Heart right ventricle (tissue), 16 donors: Measurements from ENCODE around the gene FDXACB1. TPM values are rescaled to one million over a fixed set of nuclear protein-coding genes. Genes with fewer than 3 reads are reported as not detected.

Experiments
- ATAC-seq, 8 donors: fragments of 200-7000 bp; cut with Tn5 transposase; one replicate each; pipeline ENCODE4 v1.9.1; 2020; ENCODE audit warnings: mild to moderate bottlenecking in 8 of 8, moderate library complexity in 8 of 8, moderate number of reproducible peaks in 1 of 8
- DNase-seq, 2 donors: peaks; one replicate each; pipeline ENCODE4 v3.0.0-alpha.2; 2020
- H3K27ac ChIP-seq, 10 donors: fragments of 200-600 bp; sonication (generic) in 2 of 10; one replicate each; pipeline versions ENCODE4 v1.5.0 to v1.8.0; 2020 to 2022; ENCODE audit warnings: mild to moderate bottlenecking in 3 of 10
- H3K27me3 ChIP-seq, 7 donors: fragments of 200-600 bp; one replicate each; pipeline ENCODE4 v1.8.0; 2021 to 2022; ENCODE audit warnings: mild to moderate bottlenecking in 2 of 7
- H3K36me3 ChIP-seq, 9 donors: fragments of 200-600 bp; sonication (generic) in 1 of 9; one replicate each; pipeline versions ENCODE4 v1.5.0 to v1.8.0; 2020 to 2022; ENCODE audit warnings: mild to moderate bottlenecking in 2 of 9
- H3K4me1 ChIP-seq, 9 donors: fragments of 200-600 bp; sonication (generic) in 1 of 9; one replicate each; pipeline versions ENCODE4 v1.5.0 to v1.8.0; 2020 to 2022; ENCODE audit warnings: mild to moderate bottlenecking in 4 of 9
- H3K4me3 ChIP-seq, 10 donors: fragments of 200-600 bp; sonication (generic) in 2 of 10; one replicate each; pipeline versions ENCODE4 v1.5.0 to v1.8.0; 2020 to 2022; ENCODE audit warnings: mild to moderate bottlenecking in 7 of 10, moderate library complexity in 2 of 10
- H3K9me3 ChIP-seq, 11 donors: fragments of 200-600 bp in 10 of 11; sonication (generic) in 2 of 11; one replicate each; pipeline versions ENCODE4 v1.5.0 to v1.8.0; 2013 to 2022; ENCODE audit warnings: mild to moderate bottlenecking in 2 of 11, control low read depth in 1 of 11, moderate library complexity in 1 of 11
- CTCF ChIP-seq, 9 donors: fragments of 200-600 bp; sonication (generic) in 2 of 9; IDR thresholded peaks; one replicate each; pipeline versions ENCODE4 v1.5.0 to v1.8.0; 2021 to 2022; ENCODE audit warnings: antibody characterized with exemption in 9 of 9, mild to moderate bottlenecking in 5 of 9, moderate library complexity in 1 of 9
- whole genome bisulfite sequencing, 2 donors: extraction: QIAGEN DNeasy Blood & Tissue Kit; methylation state at CpG; one replicate each; pipeline ENCODE4 v1.1.7; 2013; ENCODE audit warnings: inconsistent platforms in 1 of 2; 5-methylcytosine and 5-hydroxymethylcytosine counted together
- intact Hi-C, 10 donors: fragments of 100-400 bp; cut with DNase I; formaldehyde crosslinking; loops; one replicate each; pipeline versions ENCODE4 v1.11.1 to v1.14.2; 2022
- long read RNA-seq, 3 donors: library from polyadenylated mRNA; unstranded; transcript quantifications; one replicate each; pipeline ENCODE4 v2.0.0, GENCODE V29; 2020 to 2021
- polyA plus RNA-seq, 2 donors: library from polyadenylated mRNA; stranded (reverse); fragments of 200-250 nt; gene quantifications; one replicate each; pipeline ENCODE4 v1.2.3, GENCODE V29; 2013
- total RNA-seq, 10 donors: library from RNA; stranded (reverse); fragmentation: NEBNext Ultra II Directional in 3 of 10; extraction: Animal tissue kit (Norgen Biotek cat#: 25700) in 3 of 10; gene quantifications; one replicate each; pipeline versions ENCODE4 v1.2.1 to v1.2.4, GENCODE V29; 2021 to 2023
- donor health status: Arrhythmogenic right ventricular cardiomyopathy.
- donor health status: ischemic (EF 13 %, LVEDD 7.1; RV severe dilation, severe dysfunction).
- donor health status: healthy with polysubstance abuse.
- donor health status: DM: no; HTN: yes; CAD: no.
- donor health status: DM: no; HTN: no; CAD: no.
- donor health status: ischemic (EF 25% LVEDD 6.9; RV normal size, moderate dysfunction).
- donor health status: ischemic (EF 25% LVEDD 5.7; RV mildly dilated, moderate dysfunction).
- donor health status: healthy.
- donor health status: DM: yes; HTN: yes; CAD: no.
- donor health status: Ischemic cardiomyopathy.
- donor health status: ischemic (EF 35%, LVEDD 5.7; RV mildly dilated, moderate dysfunction).
- donor health status: nonischemic (EF 11% LVEDD 7.7; RV severe dilation, severe dysfunction).
- donor health status: DM: yes; HTN: yes; CAD: no.
- donor health status: PGD.
- donor health status: ischemic (EF 29% LVEDD 5.4; RV normal size, mild dysfunction).
- donor health status: nonischemic (EF 23%, LVEDD 6.1; RV moderate dilation, normal function).

Gene FDXACB1, protein sequence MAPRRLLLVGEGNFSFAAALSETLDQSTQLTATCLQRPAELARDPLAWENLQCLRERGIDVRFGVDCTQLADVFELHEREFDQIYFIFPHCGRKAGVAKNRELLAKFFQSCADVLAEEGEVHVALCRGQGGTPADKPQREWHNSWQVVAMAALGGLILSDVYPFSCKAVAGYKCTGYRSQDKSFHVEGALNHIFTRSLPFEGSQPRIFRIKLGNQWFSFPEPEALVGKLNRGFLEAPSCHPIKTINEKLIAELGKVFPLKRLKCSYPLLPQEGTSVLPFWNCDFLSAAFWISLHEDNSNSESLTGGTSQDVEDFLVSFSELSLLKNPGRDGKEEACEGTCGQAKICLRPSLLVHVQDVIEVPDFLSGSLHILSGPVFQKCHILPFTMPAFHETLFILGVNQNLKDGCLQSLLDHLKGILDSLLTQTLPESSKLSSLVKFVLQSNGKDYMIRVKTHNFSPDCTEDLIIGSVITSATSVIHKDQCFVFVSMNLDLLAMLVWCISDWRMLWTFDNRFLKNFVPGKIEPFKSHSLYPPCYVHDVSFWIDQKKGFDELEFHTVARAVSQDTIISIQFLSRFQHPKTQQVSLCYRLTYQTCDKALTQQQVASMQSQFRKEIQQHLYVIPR
- total RNA-seq (1 to 10 TPM; 1.1 to 2.0 (median 1.5) TPM), polyA plus RNA-seq (1 to 10 TPM in 1 of 2 donors, under 1 TPM in 1; 0.86 to 1.3 TPM)
- long read RNA-seq, donor 1, partial matches to known transcripts = 0 of 2 reads
- long read RNA-seq, donor 1, other reads (novel, unspliced or antisense) = 1 of 2 reads
- long read RNA-seq, donor 2, partial matches to known transcripts = 0 of 4 reads
- long read RNA-seq, donor 2, other reads (novel, unspliced or antisense) = 0 of 4 reads
- long read RNA-seq, donor 3, partial matches to known transcripts = 2 of 7 reads
- long read RNA-seq, donor 3, other reads (novel, unspliced or antisense) = 1 of 7 reads

- ATAC-seq (peak; percentile 94 to 98 (median 96)), DNase-seq (peak; percentile 93 to 98)
- intact Hi-C loops = loop anchor here (1.0 to 10.0 kb wide), 15 partner anchors 33 to 208 kb away; partner anchors contain the start of genes CRYAB (in 4 of the 10), HSPB2 (in 4 of the 10), SDHD (in 3 of the 10) and TIMM8B (in 3 of the 10)
- peaks cover 0 to 23% (median 19%) of the 10 kb centered on the region in 9 donors for H3K4me1 ChIP-seq
- H3K36me3 ChIP-seq = peaks cover 0 to 39% (median 0%) of the 10 kb centered on the region in 9 donors
- WGBS, 2 donors = 0% methylated on average over 55 of the region's 55 CpGs
- H3K27ac ChIP-seq = peak within 1 kb of the TSS; percentile 91 to 98 (median 95)
- H3K4me3 ChIP-seq = peak within 1 kb of the TSS; percentile 57 to 86 (median 72)
- H3K27me3 ChIP-seq = no peaks in the 10 kb centered on the region
- no peaks in the 10 kb centered on the region for H3K9me3 ChIP-seq
- peak; percentile 81 to 99 (median 97) for TF ChIP-seq CTCF (IDR thresholded peaks at IDR 0.05)
Measured at GRCh38 chr11:111878849-111879636, at the start of gene FDXACB1, which contains the start of gene CFAP68. Gene FDXACB1 (minus strand): TSS chr11:111879165. CDS start chr11:111879132, 33 bp downstream. Gene CFAP68 (plus strand): TSS chr11:111879541. CDS start chr11:111879561, 20 bp downstream.

DNA sequence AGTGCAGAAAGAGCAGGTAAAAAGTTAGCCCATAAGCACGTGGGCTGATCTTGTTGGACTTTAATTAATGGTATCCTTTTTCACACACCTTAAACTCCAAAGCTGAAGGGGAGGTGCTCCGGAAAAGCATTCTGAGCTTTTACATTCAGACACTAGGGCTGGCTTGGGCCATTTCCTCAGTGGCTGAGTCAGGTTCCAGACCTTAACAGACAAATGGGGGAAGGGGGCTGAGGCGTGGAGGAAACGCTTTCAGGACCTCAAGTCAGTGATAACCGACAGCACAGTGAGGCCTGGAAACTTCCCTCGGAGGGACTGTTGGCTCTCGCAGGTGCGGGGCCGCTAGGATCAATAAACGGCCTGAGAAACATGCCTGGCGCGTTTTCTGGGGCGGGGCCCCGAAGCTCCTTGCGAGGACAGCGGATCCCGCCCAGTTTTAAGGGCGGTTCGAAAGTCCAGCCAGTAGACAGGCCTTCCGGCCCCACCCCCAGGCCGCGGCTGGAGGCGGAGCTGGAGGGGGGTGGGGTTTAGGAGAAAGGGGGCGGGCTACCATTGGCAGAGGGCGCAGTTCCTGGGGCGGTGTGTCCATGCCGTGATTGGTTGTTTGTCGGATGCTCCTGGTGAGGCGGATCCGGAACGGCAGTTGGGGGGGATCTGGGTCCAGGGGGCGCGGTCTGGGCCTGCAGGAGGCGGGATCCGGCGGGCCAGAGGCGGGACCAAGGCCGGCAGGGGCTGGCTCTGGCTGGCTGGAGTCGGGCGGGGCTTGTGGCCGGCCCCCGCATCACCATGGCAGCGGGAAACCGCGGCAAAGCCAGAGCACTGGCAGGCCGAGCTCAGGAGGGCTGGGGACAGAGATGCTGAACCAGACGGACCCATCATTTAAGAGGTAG, 47.8 kb upstream of the FDXACB1 start:
- DNase-seq (peak; percentile 96 to 97), ATAC-seq (peak; percentile 95 to 97 (median 96))
- no peaks in the 10 kb centered on the region for H3K27me3 ChIP-seq
- peak overlapping the region in 9 of 10 donors; percentile 22 to 58 (median 52) for H3K4me3 ChIP-seq
- no peaks in the 10 kb centered on the region for H3K9me3 ChIP-seq
- peak overlapping the region; percentile 39 to 94 (median 86) for H3K27ac ChIP-seq
- peaks cover 5 to 54% (median 40%) of the 10 kb centered on the region in 9 donors for H3K4me1 ChIP-seq
- no peaks in the 10 kb centered on the region for H3K36me3 ChIP-seq
- peak in 1 of 9 donors; percentile 5 for TF ChIP-seq CTCF (IDR thresholded peaks at IDR 0.05)
- 0 to 1% methylated on average over 45 to 47 of the region's 47 CpGs for WGBS, 2 donors
- intact Hi-C loops = loop anchor here in 7 of 10 donors (1.0 to 10.0 kb wide), 6 partner anchors 44 to 161 kb away; partner anchors contain the start of genes CFAP68 (in 6 of the 7), FDXACB1 (in 6 of the 7), SDHD (in 3 of the 7) and TIMM8B (in 3 of the 7)

DNA sequence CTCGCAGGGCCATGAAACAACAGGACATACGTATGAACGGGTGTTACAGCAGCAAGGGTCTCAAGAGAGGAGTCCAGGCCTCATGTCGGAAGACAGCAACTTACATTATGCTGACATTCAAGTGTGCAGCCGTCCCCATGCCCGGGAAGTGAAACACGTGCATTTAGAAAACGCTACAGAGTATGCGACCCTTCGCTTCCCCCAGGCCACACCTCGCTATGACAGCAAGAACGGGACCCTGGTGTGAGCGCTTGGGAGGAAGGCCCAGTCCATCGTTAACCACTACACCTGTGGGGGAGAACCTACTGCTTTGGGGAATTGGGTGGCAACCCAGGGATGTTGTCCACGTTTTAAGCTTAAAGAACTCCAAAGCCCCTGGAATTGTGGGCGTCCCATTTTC, 47.0 kb upstream of the FDXACB1 start:
- no peak for TF ChIP-seq CTCF (IDR thresholded peaks at IDR 0.05)
- no peak for ATAC-seq
- no peaks in the 10 kb centered on the region for H3K36me3 ChIP-seq
- intact Hi-C loops = loop anchor here in 7 of 10 donors (2.0 to 10.0 kb wide), 5 partner anchors 44 to 161 kb away; partner anchors contain the start of genes CFAP68 (in 4 of the 7), FDXACB1 (in 4 of the 7), SDHD (in 3 of the 7) and TIMM8B (in 3 of the 7)
- no peaks in the 10 kb centered on the region for H3K9me3 ChIP-seq
- peaks cover 5 to 56% (median 40%) of the 10 kb centered on the region in 9 donors for H3K4me1 ChIP-seq
- DNase-seq = no peak
- peak overlapping the region in 9 of 10 donors; percentile 71 to 94 (median 86) for H3K27ac ChIP-seq
- H3K4me3 ChIP-seq = peak overlapping the region in 5 of 10 donors; percentile 22 to 58 (median 52)
- H3K27me3 ChIP-seq = no peaks in the 10 kb centered on the region
- 92 to 93% methylated on average over 16 of the region's 16 CpGs for WGBS, 2 donors
